Measurements from ENCODE around the gene PROZ. TPM values are rescaled to one million over a fixed set of nuclear protein-coding genes. Genes with fewer than 3 reads are reported as not detected.

PROZ gene
- total and polyA plus RNA-seq, 9 of the 15 experiments (the other 6 are each of a cell fraction or from before 2014, with no cell fraction given), result not detected

DNA sequence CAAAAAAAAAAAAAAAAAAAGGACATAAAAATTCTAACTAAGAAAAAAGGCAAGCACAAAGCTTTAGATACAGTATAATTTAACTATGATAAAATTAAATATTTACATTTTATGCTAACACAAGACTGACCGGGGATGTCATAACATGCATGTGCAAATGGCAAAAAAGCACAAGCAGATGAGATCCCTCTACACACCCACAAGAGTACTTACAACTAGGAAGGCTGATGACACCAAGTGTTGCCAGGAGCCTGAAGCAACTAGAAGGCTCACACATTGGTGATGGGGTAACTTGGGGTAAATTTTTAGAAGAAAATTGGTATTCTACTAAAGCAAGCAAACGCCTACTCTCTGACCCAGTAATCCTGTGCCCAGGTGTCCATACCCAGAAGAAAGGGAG lies 43.4 kb downstream of the PROZ start:
- intact Hi-C loops (cut with micrococcal nuclease), result loop anchor here (10.0 kb wide), 1 partner anchor 193 kb away; no protein-coding TSS in a partner anchor
- POLR2A ChIA-PET, result no interaction called here
- Histone ChIP-seq H3K27me3 (ENCODE audit: control insufficient read depth in 2 of 2, insufficient read depth in 2 of 2, low read length in 2 of 2) (no peaks in the 10 kb centered on the region), H3K79me2 (ENCODE audit: control insufficient read depth, insufficient read depth, low read length) (peaks cover 71% of the 10 kb centered on the region), H3K36me3 (ENCODE audit: control insufficient read depth, insufficient read depth, low read length) (peaks cover 91% of the 10 kb centered on the region), H4K20me1 (replicated peaks; ENCODE audit: control insufficient read depth, insufficient read depth, low read length) (peaks cover 12% of the 10 kb centered on the region; the same call in 1 of the 2 replicates), H3K9me1 (ENCODE audit: control insufficient read depth, insufficient read depth, low read length) (peaks cover 5% of the 10 kb centered on the region), H3K4me2 (ENCODE audit: insufficient read depth, low read length) (no peak overlapping the region), H3K9ac (ENCODE audit: insufficient read depth in 1 of 2, low read depth in 2 of 2, low read length in 2 of 2) (no peak overlapping the region), H3K9me3 (replicated peaks; ENCODE audit: control insufficient read depth, insufficient read depth, low read depth, low read length) (no peaks in the 10 kb centered on the region), H3K4me3 (no peak overlapping the region), H3K27ac (ENCODE audit: extremely low read depth, low read depth, low read length) (no peak overlapping the region; the same call in 2 of the 3 replicates), H2AFZ (ENCODE audit: low read depth, low read length) (no peak overlapping the region), H3K4me1 (replicated peaks in 1 of 2; ENCODE audit: control insufficient read depth in 2 of 2, insufficient read depth in 2 of 2, low read length in 2 of 2) (peaks cover 15% of the 10 kb centered on the region in 2 experiments; a peak in 4 of 5 replicates)
- CTCF ChIA-PET (ENCODE audit: low intra/inter-chr PET ratio), result no interaction called here
- no TSS peak for BruUV-seq (replicated peaks)
- no peak for FAIRE-seq
- ATAC-seq, result no peak
- WGBS (ENCODE audit: insufficient coverage, low coverage, missing lambda C conversion rate), result 94% methylated on average over 2 of the region's 2 CpGs
- DNase-seq (ENCODE audit: extremely low read depth in 1 of 4, low spot score in 3 of 4), result no peak
- in situ Hi-C loops (cut with MboI), result no loop called here
- TF ChIP-seq ZNF175 (CRISPR knock-in tag; IDR thresholded peaks at IDR 0.05; ENCODE audit: low read depth), result no peak
- TF ChIP-seq, protein P1, sequence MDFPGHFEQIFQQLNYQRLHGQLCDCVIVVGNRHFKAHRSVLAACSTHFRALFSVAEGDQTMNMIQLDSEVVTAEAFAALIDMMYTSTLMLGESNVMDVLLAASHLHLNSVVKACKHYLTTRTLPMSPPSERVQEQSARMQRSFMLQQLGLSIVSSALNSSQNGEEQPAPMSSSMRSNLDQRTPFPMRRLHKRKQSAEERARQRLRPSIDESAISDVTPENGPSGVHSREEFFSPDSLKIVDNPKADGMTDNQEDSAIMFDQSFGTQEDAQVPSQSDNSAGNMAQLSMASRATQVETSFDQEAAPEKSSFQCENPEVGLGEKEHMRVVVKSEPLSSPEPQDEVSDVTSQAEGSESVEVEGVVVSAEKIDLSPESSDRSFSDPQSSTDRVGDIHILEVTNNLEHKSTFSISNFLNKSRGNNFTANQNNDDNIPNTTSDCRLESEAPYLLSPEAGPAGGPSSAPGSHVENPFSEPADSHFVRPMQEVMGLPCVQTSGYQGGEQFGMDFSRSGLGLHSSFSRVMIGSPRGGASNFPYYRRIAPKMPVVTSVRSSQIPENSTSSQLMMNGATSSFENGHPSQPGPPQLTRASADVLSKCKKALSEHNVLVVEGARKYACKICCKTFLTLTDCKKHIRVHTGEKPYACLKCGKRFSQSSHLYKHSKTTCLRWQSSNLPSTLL (IDR thresholded peaks at IDR 0.05), result no peak
- no peak for TF ChIP-seq POLR3G (IDR thresholded peaks at IDR 0.05; ENCODE audit: extremely low read depth, insufficient read length, insufficient replicate concordance)
- TF ChIP-seq MYBL2 (IDR thresholded peaks at IDR 0.05; ENCODE audit: low read depth), result no peak
- no peak for TF ChIP-seq MYBL2 (CRISPR knock-in tag; IDR thresholded peaks at IDR 0.05; ENCODE audit: borderline replicate concordance)
- no peak for TF ChIP-seq TBP (optimal IDR thresholded peaks at IDR 0.05; ENCODE audit: low read depth, low read length)
- no peak for TF ChIP-seq NFRKB (IDR thresholded peaks at IDR 0.05; ENCODE audit: low read depth)
- no peak for TF ChIP-seq CSDE1 (IDR thresholded peaks at IDR 0.05)
- TF ChIP-seq, protein P2, sequence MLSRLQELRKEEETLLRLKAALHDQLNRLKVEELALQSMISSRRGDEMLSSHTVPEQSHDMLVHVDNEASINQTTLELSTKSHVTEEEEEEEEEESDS (CRISPR knock-in tag; IDR thresholded peaks at IDR 0.05), result no peak
- TF ChIP-seq, protein P3, sequence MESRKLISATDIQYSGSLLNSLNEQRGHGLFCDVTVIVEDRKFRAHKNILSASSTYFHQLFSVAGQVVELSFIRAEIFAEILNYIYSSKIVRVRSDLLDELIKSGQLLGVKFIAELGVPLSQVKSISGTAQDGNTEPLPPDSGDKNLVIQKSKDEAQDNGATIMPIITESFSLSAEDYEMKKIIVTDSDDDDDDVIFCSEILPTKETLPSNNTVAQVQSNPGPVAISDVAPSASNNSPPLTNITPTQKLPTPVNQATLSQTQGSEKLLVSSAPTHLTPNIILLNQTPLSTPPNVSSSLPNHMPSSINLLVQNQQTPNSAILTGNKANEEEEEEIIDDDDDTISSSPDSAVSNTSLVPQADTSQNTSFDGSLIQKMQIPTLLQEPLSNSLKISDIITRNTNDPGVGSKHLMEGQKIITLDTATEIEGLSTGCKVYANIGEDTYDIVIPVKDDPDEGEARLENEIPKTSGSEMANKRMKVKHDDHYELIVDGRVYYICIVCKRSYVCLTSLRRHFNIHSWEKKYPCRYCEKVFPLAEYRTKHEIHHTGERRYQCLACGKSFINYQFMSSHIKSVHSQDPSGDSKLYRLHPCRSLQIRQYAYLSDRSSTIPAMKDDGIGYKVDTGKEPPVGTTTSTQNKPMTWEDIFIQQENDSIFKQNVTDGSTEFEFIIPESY (CRISPR knock-in tag; IDR thresholded peaks at IDR 0.05), result no peak
- TF ChIP-seq JUND (IDR thresholded peaks at IDR 0.05; ENCODE audit: borderline replicate concordance, low read depth, low read length), result no peak
- no peak for TF ChIP-seq JUND (tag; IDR thresholded peaks at IDR 0.05; ENCODE audit: borderline replicate concordance, low read depth, low read length)
- TF ChIP-seq JUNB (CRISPR knock-in tag; conservative IDR thresholded peaks at IDR 0.05), result no peak
- TF ChIP-seq MAZ (CRISPR knock-in tag; conservative IDR thresholded peaks at IDR 0.05 in 1 of 2, IDR thresholded peaks at IDR 0.05 in 1 of 2), result no peak
- TF ChIP-seq POLR2AphosphoS5 (IDR thresholded peaks at IDR 0.05; ENCODE audit: control insufficient read depth, insufficient read depth, low read depth, low read length), result no peak
- TF ChIP-seq NCOR1 (IDR thresholded peaks at IDR 0.05), result no peak
- TF ChIP-seq, protein P4, sequence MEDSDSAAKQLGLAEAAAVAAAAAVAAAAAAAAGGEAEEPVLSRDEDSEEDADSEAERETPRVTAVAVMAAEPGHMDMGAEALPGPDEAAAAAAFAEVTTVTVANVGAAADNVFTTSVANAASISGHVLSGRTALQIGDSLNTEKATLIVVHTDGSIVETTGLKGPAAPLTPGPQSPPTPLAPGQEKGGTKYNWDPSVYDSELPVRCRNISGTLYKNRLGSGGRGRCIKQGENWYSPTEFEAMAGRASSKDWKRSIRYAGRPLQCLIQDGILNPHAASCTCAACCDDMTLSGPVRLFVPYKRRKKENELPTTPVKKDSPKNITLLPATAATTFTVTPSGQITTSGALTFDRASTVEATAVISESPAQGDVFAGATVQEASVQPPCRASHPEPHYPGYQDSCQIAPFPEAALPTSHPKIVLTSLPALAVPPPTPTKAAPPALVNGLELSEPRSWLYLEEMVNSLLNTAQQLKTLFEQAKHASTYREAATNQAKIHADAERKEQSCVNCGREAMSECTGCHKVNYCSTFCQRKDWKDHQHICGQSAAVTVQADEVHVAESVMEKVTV (CRISPR knock-in tag; IDR thresholded peaks at IDR 0.05), result no peak

Data from K562 (cell line).